HG03064 (cell line): ENCODE data around the gene CPNE8.

Experiments used
- ATAC-seq: cut with Tn5 transposase; IDR thresholded peaks from one replicate; pipeline ENCODE4 v1.9.1; 2021; ENCODE audit warnings: low read depth; ENCODE audit not compliant: unreplicated experiment

The CPNE8 gene

GRCh38 chr12:38898001-38898684 is 7.2 kb downstream of the CPNE8 start:
- ATAC-seq, result no peak

GRCh38 chr12:38895446-38895845 is 9.9 kb downstream of the CPNE8 start:
- no peak for ATAC-seq

DNA sequence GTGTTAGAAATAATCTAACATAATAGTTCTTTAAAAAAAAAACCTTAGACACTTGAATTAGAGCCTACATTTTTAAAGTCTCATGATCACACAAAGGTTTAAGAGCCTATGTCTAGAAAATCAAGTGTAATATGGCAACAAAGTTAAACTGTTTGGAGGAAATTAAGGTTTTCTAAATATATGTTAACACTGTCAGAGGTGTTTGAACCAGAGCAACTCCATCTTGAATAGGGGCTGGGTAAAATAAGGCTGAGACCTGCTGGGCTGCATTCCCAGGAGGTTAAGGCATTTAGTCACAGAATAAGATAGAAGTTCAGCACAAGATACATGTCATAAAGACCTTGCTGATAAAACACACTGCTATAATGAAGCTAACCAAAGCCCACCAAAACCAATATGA is 12.4 kb downstream of the CPNE8 start:
- no peak for ATAC-seq

DNA sequence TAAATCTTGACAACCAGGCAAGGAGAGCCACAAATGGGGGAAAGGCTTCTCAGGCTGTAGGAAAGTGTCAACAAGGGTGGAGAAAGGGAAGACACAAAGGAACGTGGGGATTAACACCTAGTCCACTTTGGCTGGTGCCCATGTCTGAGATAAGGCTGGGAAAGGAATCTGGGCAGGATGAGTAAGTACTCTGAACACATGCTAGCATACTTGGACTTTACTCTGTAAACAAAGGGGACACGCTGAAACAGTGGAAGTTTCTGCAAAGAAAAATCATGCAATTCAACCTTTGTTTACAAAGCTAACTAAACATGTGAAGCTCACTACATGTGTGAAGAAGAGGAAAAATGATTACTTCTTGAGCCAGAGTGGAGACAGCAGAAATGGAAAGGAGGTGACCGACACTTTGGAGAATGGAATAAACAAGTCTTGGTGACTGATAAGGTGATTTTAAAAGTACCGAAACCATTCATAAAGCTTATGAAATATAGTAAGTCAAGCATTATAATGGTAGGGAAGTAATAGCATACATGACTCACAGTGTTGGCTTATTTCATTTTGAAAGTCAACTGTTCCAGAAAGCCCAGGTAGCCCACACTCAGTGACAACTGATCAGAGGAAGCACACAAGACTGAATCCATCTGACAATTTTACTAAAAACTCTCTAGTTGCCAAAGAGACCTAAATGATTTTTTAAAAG is 13.2 kb downstream of the CPNE8 start:
- ATAC-seq, result peak; percentile 71

- ATAC-seq, result no peak
These were observed 15.1 kb downstream of the CPNE8 start for GRCh38 chr12:38890102-38890855.

- ATAC-seq, result no peak
These were observed 16.0 kb downstream of the CPNE8 start for GRCh38 chr12:38889297-38889815.

- ATAC-seq, result no peak
These were observed 17.6 kb downstream of the CPNE8 start for GRCh38 chr12:38887770-38888169.

GRCh38 chr12:38886931-38887330 is 18.5 kb downstream of the CPNE8 start:
- no peak for ATAC-seq

DNA sequence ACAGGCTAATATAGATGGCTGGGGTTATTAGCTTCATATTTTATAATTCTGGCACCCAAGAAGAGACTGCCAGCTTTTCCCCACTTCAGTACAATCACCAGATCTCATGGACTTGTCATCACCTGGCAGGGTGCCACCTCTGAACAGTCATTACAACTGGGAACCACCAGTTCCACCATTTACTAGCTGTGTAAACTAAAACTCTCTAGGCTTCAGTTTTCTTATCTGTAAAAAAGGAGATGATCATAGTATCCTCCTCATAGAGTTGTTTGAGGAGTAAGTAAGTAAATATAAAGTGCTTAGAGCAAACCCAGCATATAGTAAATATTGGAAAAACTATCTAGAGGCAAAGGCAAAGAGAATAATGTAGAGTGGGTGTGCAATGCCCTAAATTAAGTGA is 19.3 kb downstream of the CPNE8 start:
- ATAC-seq, result no peak

DNA sequence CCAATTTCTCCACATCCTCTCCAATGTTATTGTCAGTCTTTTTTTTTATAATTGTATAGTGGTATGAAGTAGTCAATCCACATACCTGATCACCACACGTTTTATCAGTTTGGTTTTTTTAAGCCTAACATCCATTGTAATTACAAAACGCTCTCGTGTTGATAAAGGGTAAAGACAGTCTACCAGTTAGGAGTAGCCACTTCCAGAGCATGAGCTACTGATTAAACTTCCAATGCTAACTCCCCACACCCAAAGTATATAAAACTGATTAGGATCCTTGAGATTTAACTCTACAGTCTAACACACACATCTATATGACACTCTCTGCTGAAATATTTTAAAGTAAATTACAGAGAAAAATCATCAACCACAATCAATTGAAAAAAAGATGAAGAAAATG is 20.7 kb downstream of the CPNE8 start:
- no peak for ATAC-seq

- ATAC-seq, result no peak
These were observed 21.7 kb downstream of the CPNE8 start for GRCh38 chr12:38883629-38884134.

- ATAC-seq, result no peak
These were observed 25.1 kb downstream of the CPNE8 start for GRCh38 chr12:38880288-38880687.

DNA sequence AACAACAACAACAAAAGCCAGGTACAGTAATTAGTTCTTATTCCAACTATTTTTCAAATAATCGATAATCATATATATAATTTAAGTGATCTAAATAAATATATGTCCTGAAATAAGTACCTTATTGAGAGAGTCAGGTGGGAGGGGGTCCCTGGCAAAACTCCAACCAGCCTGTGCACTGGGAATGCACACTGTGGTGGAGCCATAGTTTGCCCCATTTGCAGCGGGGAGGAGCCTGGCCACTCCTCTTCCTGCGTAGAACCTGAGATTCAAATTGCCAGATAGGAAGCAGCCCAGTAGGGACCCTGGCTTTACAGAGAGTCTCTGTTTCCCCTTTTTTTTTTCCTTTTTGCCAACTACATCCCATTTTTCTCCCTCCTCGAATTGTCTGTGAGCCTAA is 26.4 kb downstream of the CPNE8 start:
- ATAC-seq, result no peak

DNA sequence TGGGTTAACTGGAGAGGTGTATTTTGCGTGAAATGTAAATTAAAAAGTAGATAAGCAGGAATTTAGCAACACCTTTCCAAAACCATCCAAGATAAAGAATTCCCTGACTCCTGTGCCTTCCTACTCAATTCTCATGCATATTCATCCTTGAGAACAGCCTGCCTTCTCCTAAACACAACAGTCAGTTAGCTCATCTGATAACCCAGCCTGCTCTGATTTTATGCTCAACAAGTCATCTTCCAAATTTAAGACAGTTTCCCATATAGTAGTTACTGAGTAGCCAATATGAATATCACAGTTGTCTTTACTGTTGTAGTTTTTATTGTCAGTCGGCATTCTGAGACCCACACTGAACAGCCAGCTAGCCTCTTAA is 27.1 kb downstream of the CPNE8 start:
- ATAC-seq, result no peak

DNA sequence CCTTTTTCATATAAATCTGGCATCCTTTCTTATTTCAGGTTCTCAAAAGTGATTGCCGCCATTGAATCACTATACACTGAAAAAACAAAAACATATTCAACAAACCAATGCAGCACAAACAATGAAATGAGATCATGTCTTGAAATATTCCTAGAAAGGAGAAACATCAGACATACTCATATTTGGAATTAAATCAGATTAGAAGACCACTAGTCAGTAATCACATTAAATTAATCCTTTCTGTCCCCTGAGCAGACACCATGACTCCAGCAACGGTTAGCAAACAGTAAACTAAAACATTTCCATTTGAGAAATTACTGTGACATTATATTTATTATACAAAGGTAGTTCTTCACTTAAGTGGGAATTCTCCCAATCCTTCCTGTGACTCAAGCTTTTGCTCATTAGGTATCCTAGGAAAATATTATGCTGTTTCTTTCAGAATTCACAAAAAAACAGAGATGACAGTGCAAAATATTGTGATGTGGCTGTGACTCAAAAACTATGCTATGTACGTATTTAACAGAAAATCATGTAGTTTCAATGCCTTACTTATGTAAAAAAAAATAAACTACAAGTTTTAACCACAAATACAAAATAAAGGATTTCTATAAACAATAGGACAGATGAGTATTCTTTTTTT is 29.7 kb downstream of the CPNE8 start:
- ATAC-seq, result no peak

GRCh38 chr12:38872561-38872960 is 32.8 kb downstream of the CPNE8 start:
- ATAC-seq, result no peak

- no peak for ATAC-seq
These were observed 33.2 kb downstream of the CPNE8 start for GRCh38 chr12:38872156-38872555.

DNA sequence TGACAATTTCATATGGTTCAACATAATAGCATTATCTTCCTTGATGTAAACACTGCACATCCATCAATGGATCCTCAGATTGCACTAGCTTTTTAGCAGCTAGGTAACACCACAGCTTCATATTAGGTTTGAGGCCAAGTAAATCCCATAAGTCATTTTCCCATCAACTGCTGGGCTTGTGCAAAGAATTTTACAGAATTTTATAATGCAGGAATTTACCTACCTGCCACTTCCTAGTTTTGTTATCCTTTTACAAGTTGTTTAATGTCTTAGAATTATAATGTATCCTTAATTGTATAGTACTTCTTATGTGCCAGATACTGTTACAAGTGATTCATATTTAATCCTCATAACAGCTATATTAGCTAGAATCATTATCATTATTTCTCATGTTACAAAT is 36.4 kb downstream of the CPNE8 start:
- ATAC-seq, result no peak

- no peak for ATAC-seq
These were observed 54.9 kb downstream of the CPNE8 start for GRCh38 chr12:38850461-38850860.

DNA sequence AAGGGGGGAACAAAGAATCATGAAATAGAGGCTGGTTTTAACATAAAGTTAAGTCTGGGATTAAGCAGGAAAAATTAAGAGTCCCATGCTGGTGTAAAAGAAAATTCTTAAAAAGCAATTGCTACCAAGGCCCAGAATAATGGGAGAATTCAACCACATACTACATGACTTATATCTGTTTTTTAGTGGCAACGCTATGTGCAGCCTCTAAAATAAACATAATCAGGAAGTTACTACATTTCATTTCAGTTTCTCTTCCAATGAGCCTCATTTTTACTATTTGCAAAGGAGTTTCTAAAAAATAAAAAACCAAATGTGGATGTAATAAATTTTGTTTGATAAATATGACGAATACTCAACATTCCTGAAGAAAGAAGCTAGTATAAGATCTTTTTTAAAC is 58.1 kb downstream of the CPNE8 start:
- ATAC-seq, result no peak

- ATAC-seq, result no peak
These were observed 61.1 kb downstream of the CPNE8 start for GRCh38 chr12:38844267-38844666.
